Limb (tissue), 2 donors: ENCODE results near the gene ZNF581.

Experiments
- DNase-seq, 2 donors: peaks; one replicate each; pipeline ENCODE4 v3.0.0-alpha.2; 2016; ENCODE audit errors: extremely low spot score in 2 of 2

ZNF581 gene, protein sequence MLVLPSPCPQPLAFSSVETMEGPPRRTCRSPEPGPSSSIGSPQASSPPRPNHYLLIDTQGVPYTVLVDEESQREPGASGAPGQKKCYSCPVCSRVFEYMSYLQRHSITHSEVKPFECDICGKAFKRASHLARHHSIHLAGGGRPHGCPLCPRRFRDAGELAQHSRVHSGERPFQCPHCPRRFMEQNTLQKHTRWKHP

DNA sequence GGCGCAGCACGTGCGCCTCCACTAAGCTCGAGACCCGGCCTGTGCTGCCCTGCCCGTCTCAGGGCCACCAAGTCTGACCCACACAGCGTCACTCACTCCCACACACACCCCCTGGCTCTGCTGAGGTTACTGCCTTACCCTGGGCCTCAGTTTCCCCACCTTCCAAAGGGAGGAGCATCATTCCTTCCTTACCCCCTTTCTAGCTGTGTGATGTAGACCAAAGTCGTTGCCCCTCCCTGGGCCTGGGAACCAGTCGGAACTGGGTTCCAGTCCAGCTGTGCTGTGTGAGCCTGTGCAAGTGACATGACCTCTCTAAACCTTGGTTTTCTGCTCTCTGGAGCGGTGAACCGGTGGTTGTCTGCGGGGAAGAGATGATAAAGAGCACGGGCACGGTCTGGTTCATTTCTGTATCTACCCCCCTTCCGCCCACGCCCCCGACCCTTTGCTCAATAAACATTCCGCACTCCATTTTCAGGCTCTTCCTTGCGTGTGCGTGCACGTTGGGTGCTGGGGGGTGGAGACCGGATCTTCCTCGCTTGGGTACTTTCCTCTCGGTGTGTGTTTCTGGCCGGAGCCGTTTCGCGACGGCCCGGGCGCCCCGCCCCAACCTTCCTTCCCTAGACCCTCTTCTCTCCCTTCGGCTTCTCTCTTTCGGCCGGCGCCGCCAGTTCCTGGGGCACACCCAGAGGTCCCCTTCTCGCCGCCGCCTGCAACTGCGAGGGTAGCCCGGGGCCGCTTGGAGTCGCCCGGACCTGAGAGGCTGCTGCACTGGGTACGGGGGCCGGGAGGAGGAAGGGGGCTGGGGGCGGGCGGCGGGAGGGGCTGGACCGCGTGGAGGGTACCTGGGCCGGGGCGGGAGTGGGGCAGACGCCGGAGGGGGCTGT is at the start of gene ZNF581:
TSS of gene ZNF581 (plus strand) at position 647 of the 884 bp plus-strand sequence. CDS start 923 bp downstream, outside the sequence.
- peak; percentile 62 to 84 for DNase-seq

DNA sequence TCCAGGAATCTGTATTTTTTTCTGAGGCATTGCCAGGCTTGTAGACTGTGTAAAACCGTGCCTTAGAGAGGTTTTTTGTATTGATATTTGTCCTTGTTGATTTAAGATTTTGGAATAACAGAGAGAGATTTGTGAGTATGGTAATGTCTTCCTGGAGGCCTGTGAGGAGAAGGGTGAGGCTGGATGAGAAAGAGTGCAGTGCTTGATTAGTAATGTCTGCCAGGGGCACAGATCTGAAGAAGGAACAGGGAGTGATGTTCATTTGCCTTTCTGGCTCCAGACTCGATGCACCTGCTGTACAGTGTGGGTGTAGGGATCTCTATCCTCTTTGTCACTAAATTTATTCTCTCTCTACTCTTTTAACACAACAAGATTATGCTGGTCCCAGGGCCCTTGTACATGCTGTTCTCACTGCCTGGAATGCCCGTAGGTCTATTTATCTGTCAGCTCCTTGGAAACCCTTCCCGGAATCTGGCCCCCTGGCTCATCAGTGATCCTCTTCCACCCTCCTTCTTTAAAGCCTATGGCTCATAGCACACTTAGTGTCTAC is 48.4 kb upstream of the ZNF581 start:
- DNase-seq: peak in 1 of 2 donors; percentile 8

DNA sequence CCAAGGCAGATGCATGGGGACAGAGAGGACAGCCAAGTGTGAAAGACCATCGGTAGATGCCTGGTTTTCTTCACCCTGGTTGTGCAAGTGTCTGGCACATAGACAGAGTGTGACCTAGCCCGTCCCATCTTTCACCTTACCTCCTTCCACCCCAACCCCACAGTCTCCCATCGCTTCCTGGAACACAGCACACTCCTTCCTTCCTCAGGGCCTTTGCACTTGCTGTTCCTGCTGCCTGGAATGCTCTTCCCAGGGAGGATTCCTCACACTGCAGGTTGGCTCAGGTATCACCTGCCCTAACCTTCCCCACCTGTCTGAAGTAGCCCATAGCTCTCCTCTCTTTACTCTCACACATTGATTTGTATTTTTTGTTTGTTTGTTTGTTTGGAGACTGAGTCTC is 47.1 kb upstream of the ZNF581 start:
- DNase-seq: no peak

DNA sequence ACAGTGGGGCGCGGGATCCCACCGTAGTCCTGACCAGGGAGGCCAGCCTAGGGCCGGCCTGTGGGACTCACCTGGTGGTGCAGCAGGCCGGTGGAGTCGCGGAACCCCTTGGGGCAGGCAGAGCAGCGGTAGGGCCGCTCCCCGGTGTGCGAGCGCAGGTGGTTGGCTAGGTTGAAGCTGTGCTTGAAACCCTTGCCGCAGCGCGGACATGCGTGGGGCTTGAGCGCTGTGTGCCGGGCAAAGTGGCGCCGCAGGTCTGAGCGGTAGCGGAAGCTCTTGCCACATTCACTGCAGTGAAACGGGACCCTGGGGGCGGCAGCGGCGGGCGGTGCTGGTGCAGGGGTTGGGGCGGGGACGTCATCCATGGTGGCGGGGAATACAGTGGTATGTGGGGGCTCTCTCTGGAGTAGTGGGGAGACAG is 45.9 kb upstream of the ZNF581 start:
- no peak for DNase-seq

DNA sequence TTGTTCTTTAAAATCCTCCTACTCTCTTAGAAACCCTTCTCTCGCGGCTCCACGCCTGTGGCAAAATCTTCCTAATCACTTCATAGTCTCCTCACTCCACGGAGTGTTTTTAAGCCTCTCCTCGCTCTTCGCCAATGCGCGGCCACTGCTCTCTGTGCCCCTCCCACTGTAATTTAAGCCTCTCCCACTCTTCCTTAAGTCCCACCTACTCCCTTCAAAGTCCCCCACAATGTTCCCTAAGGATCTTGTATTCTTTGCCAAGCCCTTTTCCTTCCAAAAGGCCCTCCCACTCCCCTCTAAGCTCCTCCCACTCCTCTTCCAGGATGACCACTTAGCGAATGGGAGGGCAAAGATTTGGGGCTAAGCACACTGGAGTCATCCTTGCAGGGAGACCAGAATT is 45.4 kb upstream of the ZNF581 start:
- DNase-seq: no peak

DNA sequence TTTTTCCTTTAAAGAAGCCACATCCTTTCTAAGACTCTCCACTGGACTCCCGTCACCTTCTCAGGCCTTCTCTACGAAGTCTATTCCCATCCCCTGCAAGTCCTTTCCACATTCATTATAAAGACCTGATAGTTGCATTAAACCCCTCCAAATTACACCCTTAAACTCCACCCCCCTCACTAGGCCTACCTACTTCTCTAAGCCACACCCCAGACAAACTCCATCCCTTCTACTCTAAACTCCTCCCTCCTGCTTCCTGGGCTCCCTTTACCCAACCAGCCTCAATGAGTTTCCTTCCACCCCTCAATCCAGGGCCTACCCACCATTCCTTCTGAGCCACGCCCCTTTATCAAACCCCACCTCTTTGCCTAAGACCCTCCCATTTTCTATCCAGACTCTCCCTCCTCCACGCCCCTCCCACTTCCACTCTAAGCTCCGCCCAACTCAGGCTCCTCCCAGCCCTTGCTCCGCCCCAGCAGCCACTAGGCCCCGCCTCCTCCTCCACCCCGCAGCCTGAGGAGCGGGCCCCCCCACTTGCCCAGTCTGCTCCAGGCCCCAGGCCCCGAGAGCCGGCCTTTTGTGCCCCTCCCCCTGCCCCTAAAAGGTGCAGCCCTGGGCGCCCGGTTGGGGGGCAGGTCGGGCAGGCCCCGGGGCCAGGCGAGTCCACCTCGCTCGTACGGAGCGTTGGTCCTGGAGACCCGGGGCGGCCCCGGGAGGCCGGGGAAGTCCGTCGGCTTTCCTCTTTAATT is 44.6 kb upstream of the ZNF581 start:
- peak; percentile 85 to 97 for DNase-seq

DNA sequence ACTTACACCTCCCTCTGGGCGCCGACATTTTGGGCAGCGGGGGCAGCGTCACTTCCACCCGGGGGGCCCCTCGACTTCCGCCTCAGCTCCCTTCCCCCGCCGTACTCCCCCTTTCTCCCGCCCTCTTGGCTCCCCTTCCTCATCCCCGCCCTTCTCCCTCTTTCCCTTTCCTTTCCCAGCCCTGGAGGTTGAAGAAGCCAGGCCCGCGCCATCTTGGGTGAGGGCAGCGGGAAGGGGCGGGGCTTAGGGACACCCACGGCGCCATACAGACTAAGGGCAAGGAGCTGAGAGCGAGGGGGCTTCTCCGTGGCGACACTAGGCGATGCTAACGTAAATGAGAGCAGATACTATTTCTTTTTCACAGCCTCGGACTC is 44.0 kb upstream of the ZNF581 start, which contains the start of gene FIZ1:
TSS of gene FIZ1 (minus strand) at position 50 of the 374 bp plus-strand sequence. CDS start 1,652 bp downstream, outside the sequence.
- DNase-seq: peak; percentile 99

DNA sequence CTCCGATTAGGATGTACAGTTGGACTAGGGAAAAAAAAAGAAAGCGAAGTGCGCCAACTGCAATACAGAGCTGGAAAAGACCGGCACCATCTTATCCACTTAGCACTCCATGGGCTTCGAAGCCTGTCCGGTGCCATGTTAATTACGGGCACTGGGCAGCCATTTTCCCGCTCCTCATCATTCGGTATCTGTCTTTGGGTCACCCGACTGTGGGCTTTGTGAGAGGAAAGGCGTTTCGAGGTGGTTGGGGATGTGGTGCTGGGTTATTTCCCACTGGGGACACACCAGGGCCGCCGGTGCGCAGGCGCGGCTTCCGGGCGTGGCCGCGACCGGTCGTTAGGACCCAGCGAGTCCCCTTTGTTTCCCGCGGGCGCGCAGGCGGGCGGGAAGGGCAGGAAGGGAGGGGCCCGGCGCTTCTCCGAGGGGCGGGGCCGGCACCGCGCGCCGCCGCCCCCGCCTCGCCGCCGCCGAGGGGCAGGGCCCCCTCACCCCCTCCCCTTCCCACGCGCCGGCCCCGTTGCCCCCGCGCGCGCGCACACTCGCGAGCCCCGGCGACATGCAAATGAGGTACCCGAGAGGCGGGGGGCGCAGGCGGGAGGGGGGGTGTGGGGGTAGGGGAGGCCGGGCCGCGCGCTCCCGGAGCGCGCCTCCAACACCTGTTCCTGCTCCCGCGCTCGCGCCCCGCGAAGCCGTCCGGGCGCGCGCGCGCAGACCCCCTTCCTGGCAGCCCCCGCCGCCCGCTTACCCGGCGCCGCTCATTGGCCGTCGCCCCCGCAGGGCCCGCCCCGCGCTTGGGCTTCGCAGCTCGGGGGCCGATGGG is 43.4 kb upstream of the ZNF581 start, which contains the start of gene ZNF524:
TSS of gene ZNF524 (plus strand) at position 447 of the 820 bp plus-strand sequence. CDS start 1,825 bp downstream, outside the sequence.
- DNase-seq: peak; percentile 93 to 95

DNA sequence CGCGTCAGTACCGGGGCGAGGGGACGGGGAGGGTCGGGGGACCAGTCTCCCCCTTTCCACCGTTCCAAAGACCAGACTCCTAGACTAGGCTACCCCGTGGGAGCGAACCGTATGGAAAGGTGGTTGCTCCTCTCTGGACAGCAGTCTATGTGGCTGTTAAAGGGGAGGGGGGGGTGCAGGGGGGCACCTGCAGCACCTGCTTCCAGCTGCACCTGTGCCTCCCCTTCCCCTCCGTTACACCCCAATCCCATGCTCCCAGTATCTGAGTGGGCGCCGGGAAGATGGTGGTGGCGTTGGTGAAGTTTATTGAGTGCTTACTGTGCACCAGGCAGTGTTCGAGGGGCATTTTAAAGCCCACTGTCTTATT is 42.8 kb upstream of the ZNF581 start:
- DNase-seq: no peak

DNA sequence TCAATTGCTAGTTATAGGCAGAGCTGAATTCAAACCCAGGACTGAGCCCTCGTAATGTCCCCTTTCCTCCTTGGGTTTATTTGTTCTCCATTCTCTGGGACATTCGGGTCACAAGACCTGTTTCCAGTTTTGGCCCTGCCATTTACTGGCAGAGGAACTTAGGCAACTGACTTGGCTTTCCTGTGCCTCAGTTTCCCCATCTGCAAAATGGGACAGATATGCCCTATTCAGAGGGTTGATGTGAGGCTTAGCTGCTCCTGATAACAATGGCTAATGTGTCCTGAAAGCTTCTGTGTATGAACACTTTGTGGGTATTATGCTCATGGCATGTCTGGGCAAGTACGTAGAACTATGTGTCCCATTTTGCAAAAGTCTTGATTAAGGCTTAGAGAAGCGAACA is 42.4 kb upstream of the ZNF581 start:
- no peak for DNase-seq

DNA sequence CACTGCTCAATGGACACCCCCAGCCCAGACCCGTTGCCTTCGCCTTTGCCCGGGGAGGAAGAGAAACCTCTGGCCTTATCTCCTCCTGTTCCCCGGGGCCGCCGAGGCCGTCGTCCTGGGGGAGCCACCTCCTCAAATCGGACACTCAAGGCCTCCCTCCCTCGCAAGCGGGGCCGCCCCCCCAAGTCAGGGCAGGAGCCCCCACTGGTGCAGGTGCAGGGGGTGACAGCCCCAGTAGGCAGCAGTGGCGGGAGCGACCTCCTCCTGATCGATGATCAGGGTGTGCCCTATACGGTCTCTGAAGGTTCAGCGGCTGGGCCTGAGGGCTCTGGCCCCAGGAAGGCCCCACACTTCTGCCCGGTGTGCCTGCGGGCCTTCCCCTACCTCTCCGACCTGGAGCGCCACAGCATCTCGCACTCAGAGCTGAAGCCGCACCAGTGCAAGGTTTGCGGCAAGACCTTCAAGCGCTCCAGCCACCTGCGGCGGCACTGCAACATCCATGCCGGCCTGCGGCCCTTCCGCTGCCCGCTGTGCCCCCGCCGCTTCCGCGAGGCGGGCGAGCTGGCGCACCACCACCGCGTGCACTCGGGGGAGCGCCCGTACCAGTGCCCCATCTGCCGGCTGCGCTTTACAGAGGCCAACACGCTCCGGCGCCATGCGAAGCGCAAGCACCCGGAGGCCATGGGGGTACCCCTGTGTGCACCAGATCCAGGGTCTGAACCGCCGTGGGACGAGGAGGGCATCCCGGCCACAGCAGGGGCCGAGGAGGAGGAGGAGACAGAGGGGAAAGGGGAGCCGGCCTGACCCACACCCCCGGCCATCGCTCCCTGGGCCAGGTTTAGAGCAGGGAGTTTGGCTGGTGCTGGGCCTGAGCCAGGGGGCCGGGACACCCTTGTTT is 41.1 kb upstream of the ZNF581 start:
- no peak for DNase-seq

DNA sequence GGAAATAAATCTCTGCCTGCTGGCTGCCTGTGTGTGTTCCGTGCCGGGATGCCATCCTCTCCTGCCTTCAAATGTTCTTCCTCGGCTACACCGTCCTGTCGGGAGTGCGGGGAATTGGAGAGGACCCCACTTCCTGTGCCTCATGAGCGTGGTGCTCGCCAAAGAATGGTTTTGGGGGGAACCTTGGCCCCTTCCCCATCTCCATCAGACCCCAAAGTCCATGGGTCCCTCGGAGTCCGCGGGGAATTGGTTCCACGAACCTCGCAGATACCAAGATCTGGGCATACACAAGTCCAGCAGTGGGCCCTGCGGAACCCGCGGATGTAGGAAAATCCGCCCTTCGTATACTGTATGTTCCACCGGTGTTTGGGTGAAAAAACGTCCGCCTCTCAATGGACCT is 40.3 kb upstream of the ZNF581 start:
- DNase-seq: no peak

DNA sequence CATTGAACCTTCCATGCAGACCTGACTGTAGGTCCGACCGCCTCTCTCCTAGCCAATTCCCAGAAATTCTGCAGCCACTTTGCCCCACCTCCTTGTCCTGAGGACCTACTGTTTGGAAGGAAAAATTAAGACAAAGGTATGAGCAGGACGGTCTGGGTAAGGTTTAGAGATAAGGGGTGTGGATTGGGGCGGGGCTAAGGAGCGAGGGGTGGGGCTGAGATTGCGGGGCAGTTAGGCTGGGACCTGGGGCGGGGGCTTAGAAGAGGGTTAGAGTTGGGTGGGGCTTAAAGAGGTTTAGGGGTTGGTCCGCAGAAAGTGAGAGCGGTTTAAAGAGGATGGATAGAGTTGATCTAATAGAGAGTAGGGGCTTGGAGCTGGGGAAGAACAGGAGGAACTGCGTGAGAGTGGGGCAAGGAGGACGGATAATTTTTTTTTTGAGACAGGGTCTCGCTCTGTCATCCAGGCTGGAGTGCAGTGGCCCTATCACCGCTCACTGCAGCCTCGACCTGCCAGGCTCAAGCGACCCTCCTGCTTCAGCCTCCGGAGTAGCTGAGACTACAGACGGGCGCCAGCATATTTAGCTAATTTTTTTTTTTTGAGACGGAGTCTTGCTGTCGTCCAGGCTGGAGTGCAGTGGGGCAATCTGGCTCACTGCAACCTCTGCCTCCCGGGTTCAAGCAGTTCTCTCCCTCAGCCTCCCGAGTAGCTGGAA is 39.7 kb upstream of the ZNF581 start:
- no peak for DNase-seq

DNA sequence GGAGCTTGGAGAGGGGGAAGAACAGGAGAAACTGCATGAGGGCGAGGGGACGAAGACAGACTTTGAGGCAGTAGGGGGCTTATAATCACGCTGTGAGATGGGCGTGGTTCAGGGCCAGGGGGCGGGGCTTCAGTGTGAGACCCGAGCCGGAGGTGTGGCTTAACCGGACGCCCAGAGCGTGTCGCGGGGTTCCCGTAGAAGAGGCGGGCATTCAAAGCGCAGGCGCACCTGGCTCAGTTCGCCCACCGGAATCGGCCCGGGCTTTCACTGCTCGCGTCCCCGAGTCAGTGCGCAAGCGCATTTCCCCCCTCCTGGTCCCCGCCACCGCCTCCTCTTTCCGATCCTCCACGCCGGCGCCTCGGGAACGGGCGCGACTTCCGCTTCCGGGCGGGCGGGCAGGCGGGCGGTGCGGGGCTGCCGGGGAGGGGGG is 38.2 kb upstream of the ZNF581 start:
- DNase-seq: peak; percentile 97 to 99

DNA sequence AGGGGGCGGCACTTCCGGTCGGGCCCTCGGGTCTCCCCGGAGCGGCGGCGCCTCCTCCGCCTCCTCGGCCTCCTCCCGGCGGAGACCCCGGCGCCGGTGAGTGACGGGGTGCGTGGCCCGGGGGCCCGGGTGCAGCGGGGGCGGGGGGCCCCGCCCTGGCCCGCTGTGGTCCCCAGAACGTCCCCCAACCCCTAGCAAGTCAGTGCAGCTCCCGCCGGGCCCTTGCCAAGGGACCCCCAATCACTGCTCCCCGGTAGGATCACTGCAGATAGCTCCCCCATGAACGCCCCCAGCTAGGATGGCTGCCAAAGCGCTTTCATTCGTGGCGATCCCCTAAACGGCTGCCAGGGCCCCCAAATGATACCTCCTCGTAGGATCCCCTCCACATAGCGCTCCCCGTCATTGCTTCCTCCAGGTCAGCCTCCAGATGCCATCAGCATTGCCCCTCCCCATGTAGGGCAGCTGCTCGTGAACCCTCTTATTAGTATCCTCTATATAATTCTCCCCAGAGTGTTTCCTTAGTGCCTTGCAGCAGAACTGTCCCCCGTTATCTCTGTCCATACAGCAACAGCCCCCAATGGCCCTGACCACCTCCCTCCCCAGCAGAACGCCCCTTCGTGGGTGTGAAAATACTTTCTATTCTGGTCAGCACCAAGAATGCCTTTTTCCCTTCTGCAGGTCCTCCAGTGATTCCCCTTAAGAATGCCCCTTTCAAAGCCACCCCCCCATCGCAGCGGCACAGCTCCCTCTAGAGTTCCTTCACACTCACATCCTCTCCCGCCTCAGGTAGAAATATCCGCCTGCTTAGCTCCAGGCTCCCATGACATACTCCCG is 37.6 kb upstream of the ZNF581 start, which contains the start of gene ZNF865:
TSS of gene ZNF865 (plus strand) at position 11 of the 834 bp plus-strand sequence. CDS start 7,972 bp downstream, outside the sequence.
- DNase-seq: peak; percentile 79 to 84

DNA sequence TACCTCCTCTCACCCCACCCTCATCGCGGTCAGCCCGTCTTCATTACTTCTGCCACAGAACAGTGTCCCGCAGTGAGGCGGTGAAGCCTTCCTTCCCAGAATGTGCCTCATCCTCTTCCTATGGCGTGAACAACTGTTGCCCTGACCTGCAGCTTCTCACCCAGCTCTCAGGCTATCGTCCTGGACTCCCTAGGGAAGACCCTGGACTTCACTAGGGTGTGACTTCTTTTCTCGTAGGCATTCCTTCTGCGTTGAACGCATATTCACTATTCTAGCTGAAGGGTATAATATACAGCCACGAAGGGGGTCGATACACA is 37.0 kb upstream of the ZNF581 start:
- DNase-seq: no peak

DNA sequence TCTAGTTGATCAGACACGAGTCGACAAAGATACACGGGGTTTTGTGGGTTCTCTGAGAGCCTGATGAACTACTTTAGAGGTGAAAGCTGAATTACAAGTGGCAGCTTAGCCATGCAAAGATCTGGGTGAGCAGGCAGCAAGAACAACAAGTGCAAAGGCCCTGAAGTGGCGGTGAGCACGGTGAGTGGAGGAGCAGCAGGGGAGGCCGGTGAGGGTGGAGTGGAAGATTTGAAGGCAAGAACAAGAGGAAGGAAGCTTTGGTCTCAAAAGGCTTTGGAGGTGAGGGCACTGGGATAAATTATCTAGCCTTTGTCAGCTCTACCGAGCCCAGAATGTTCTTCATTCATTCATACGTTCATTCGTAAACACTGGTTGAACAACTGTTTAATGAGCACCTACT is 36.6 kb upstream of the ZNF581 start:
- DNase-seq: no peak

DNA sequence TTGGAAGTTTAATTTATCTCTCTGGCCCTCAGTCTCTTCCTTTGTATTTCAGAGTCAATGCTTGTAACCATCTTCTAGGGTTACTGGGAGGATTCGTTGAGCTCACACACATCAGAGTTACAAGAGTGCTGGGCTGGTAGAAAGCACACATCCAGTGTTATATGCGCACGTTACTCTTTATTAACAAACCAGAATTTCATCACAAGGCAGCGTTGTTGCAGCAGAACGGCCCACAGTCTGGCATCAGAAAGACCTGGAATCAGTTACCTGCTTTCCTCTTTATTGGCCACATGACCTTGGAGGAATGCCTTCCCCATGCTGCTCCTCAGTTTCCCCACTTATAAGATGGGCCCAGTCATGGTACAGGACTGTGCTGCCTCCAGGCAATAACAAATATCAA is 34.1 kb upstream of the ZNF581 start:
- DNase-seq: no peak
